ENCODE measurements around the gene SEPTIN1. TPM values are rescaled to one million over a fixed set of nuclear protein-coding genes. Genes with fewer than 3 reads are reported as not detected.
A peak's percentile ranks its signal among the peaks of the same experiment; 100 is the strongest.

SEPTIN1 gene
- total and polyA plus RNA-seq, 2 donors (not counting 3 experiments of a cell fraction or from before 2014, with no cell fraction given), result 0.07 to 0.75 TPM

GRCh38 chr16:30398661-30399434 is 16.5 kb upstream of the SEPTIN1 start:
- Histone ChIP-seq H3K9me3 (replicated peaks; ENCODE audit: control insufficient read depth, insufficient read depth, low read length) (no peaks in the 10 kb centered on the region), H3K9ac (replicated peaks; ENCODE audit: extremely low read depth, insufficient read depth, low read length) (no peak overlapping the region), H3K4me2 (ENCODE audit: insufficient read depth, low read length) (no peak overlapping the region), H3K4me1 (ENCODE audit: control insufficient read depth, extremely low read depth, insufficient read depth, low read length) (peaks cover 21% of the 10 kb centered on the region), H3K9me1 (replicated peaks; ENCODE audit: control insufficient read depth, extremely low read depth, insufficient read depth, low read length) (no peaks in the 10 kb centered on the region), H3K4me3 (replicated peaks in 1 of 3; ENCODE audit: insufficient read depth in 1 of 3, low read depth in 1 of 3, low read length in 3 of 3) (no peak overlapping the region), H3K36me3 (ENCODE audit: control insufficient read depth in 2 of 2, extremely low read depth in 1 of 2, insufficient read depth in 2 of 2, low read length in 2 of 2) (peaks cover 0 to 19% of the 10 kb centered on the region in 2 experiments), H4K20me1 (replicated peaks; ENCODE audit: control insufficient read depth, extremely low read depth, insufficient read depth, low read length) (no peaks in the 10 kb centered on the region), H3K27ac (ENCODE audit: insufficient read depth, low read depth, low read length) (peak overlapping the region; percentile 89), H3K27me3 (ENCODE audit: control insufficient read depth in 2 of 2, insufficient read depth in 2 of 2, low read length in 2 of 2) (no peaks in the 10 kb centered on the region), H3K79me2 (ENCODE audit: control insufficient read depth, insufficient read depth, low read length) (peaks cover 9% of the 10 kb centered on the region), H2AFZ (ENCODE audit: low read depth, low read length) (no peak overlapping the region)
- ChIA-PET CTCF (interaction anchor here (1.0 to 2.1 kb wide), 4 partner anchors 11 to 31 kb away, joined by 4 to 12 read pairs (median 6); partner anchors contain the start of genes DCTPP1 and TBC1D10B), POLR2A (no interaction called here)
- intact Hi-C loops (cut with micrococcal nuclease), result no loop called here
- no peak for DNase-seq (ENCODE audit: low read depth, low spot score)
- dilution Hi-C loops (cut with MboI; ENCODE audit: extremely low pct_ligation_motif_present, low sequenced_read_pairs), result no loop called here
- TF ChIP-seq CTCF (IDR thresholded peaks at IDR 0.05; ENCODE audit: extremely low read depth in 1 of 2, insufficient read depth in 1 of 2, low read depth in 1 of 2, low read length in 2 of 2), result no peak
- TF ChIP-seq JUN (IDR thresholded peaks at IDR 0.05; ENCODE audit: borderline replicate concordance, insufficient read depth, insufficient read length, low read depth), result no peak
- TF ChIP-seq MYC (IDR thresholded peaks at IDR 0.05; ENCODE audit: low read depth, low read length), result no peak
- TF ChIP-seq POLR2A (IDR thresholded peaks at IDR 0.05; ENCODE audit: low read depth, low read length), result no peak
- no peak for TF ChIP-seq EZH2 (IDR thresholded peaks at IDR 0.05; ENCODE audit: borderline replicate concordance, low read depth, low read length, severe bottlenecking)
- TF ChIP-seq GATA2 (IDR thresholded peaks at IDR 0.05; ENCODE audit: insufficient read depth, insufficient read length, low read depth, low read length), result no peak
- no TSS peak for BruUV-seq (replicated peaks)
- FAIRE-seq, result no peak

Data from endothelial cell of umbilical vein (primary cell).